WTC11 (cell line): ENCODE measurements around the gene TNS4. TPM values are rescaled to one million over a fixed set of nuclear protein-coding genes. Genes with fewer than 3 reads are reported as not detected.

ENCODE experiments used
- ATAC-seq: fragments of 200-7000 bp; cut with Tn5 transposase; 2 replicates; pipeline ENCODE4 v1.10.0; 2021; ENCODE audit warnings: mild to moderate bottlenecking, moderate library complexity
- CTCF ChIA-PET: fragments of 300-600 bp; sonication (Branson Sonifier 250); formaldehyde crosslinking; loops from one replicate; lab custom pipeline; 2021; ENCODE audit warnings: antibody characterized with exemption; lab: Charles Lee
- POLR2A ChIA-PET: fragments of 350-600 bp; sonication (Branson Sonifier 250); formaldehyde crosslinking; loops from one replicate; lab custom pipeline; 2021; ENCODE audit warnings: antibody characterized with exemption; lab: Charles Lee
- DNase-seq: peaks from one replicate; pipeline ENCODE4 v3.0.0; 2021; ENCODE audit warnings: low spot score
- H3K27ac Mint-ChIP-seq: 2 replicates; pipeline ENCODE4 v1.8.0; 2021; ENCODE audit warnings: mixed read lengths
- H3K27me3 Mint-ChIP-seq: 2 replicates; pipeline ENCODE4 v1.8.0; 2021; ENCODE audit warnings: low read depth, mild to moderate bottlenecking, moderate library complexity, mixed read lengths
- H3K36me3 Mint-ChIP-seq: 2 replicates; pipeline ENCODE4 v1.8.0; 2021; ENCODE audit warnings: mixed read lengths
- H3K4me1 Mint-ChIP-seq: 2 replicates; pipeline ENCODE4 v1.8.0; 2022; ENCODE audit warnings: mixed read lengths
- H3K4me3 Mint-ChIP-seq: 2 replicates; pipeline ENCODE4 v1.8.0; 2021; ENCODE audit warnings: mild to moderate bottlenecking, moderate library complexity, mixed read lengths
- H3K9me3 Mint-ChIP-seq: 2 replicates; pipeline ENCODE4 v1.8.0; 2021; ENCODE audit warnings: mixed read lengths
- ELF4 ChIP-seq: sonication (generic); formaldehyde crosslinking; IDR thresholded peaks from 2 replicates; pipeline ENCODE4 v1.8.1; 2022; ENCODE audit warnings: low read depth, mild to moderate bottlenecking, moderate library complexity, missing genetic modification reagents
- FOXJ3 ChIP-seq: sonication (generic); formaldehyde crosslinking; IDR thresholded peaks from 2 replicates; pipeline ENCODE4 v1.9.0; 2021; ENCODE audit warnings: missing genetic modification reagents, mild to moderate bottlenecking, borderline replicate concordance
- GRHL2 ChIP-seq: fragments of 250-450 bp; sonication (Bioruptor Pico); IDR thresholded peaks from 2 replicates; pipeline ENCODE4 v1.8.0; 2022; ENCODE audit warnings: mild to moderate bottlenecking, moderate library complexity; ENCODE audit not compliant: insufficient replicate concordance, severe bottlenecking
- GTF2I ChIP-seq: fragments of 250-450 bp; sonication (Bioruptor Pico); conservative IDR thresholded peaks from 2 replicates; pipeline ENCODE4 v1.4.0; 2021; ENCODE audit warnings: mild to moderate bottlenecking
- HMGA2 ChIP-seq: fragments of 250-450 bp; sonication (Bioruptor Pico); IDR thresholded peaks from 2 replicates; pipeline ENCODE4 v1.4.0; 2021; ENCODE audit warnings: mild to moderate bottlenecking, moderate library complexity
- IRF2 ChIP-seq: sonication (generic); formaldehyde crosslinking; IDR thresholded peaks from 2 replicates; pipeline ENCODE4 v1.8.0; 2022; ENCODE audit warnings: low read depth, missing genetic modification reagents, borderline replicate concordance
- JAZF1 ChIP-seq: fragments of 250-450 bp; sonication (Bioruptor Pico); IDR thresholded peaks from 2 replicates; pipeline ENCODE4 v1.9.0; 2021; ENCODE audit warnings: moderate library complexity, mild to moderate bottlenecking, inconsistent platforms
- KAT7 ChIP-seq: sonication (generic); formaldehyde crosslinking; IDR thresholded peaks from 2 replicates; pipeline ENCODE4 v1.8.1; 2023; ENCODE audit warnings: missing genetic modification reagents, mild to moderate bottlenecking, borderline replicate concordance
- NR3C1 ChIP-seq: sonication (generic); formaldehyde crosslinking; conservative IDR thresholded peaks from 2 replicates; pipeline ENCODE4 v1.8.1; 2023; ENCODE audit warnings: low read depth, mild to moderate bottlenecking, missing genetic modification reagents
- SMAD4 ChIP-seq: sonication (generic); formaldehyde crosslinking; IDR thresholded peaks from 2 replicates; pipeline ENCODE4 v1.8.0; 2022; ENCODE audit warnings: mild to moderate bottlenecking, missing genetic modification reagents
- SP1 ChIP-seq: sonication (generic); formaldehyde crosslinking; conservative IDR thresholded peaks from 2 replicates; pipeline ENCODE4 v1.8.1; 2022; ENCODE audit warnings: missing genetic modification reagents
- TCF7 ChIP-seq: sonication (generic); formaldehyde crosslinking; IDR thresholded peaks from 2 replicates; pipeline ENCODE4 v1.8.0; 2022; ENCODE audit warnings: mild to moderate bottlenecking, low read depth, missing genetic modification reagents, moderate library complexity
- ZNF121 ChIP-seq: sonication (generic); formaldehyde crosslinking; IDR thresholded peaks from 2 replicates; pipeline ENCODE4 v1.8.0; 2023; ENCODE audit warnings: missing genetic modification reagents
- ZNF219 ChIP-seq: sonication (generic); formaldehyde crosslinking; IDR thresholded peaks from 2 replicates; pipeline ENCODE4 v1.8.0; 2023; ENCODE audit warnings: missing genetic modification reagents, mild to moderate bottlenecking, borderline replicate concordance
- ZNF263 ChIP-seq: sonication (generic); formaldehyde crosslinking; IDR thresholded peaks from 2 replicates; pipeline ENCODE4 v1.8.1; 2022; ENCODE audit warnings: low read depth, mild to moderate bottlenecking, moderate library complexity, missing genetic modification reagents
- total RNA-seq: library from RNA; stranded (reverse); gene quantifications from 3 replicates; pipeline ENCODE4 v1.2.3, GENCODE V29; 2021
- TF ChIP-seq, protein P1 (sequence below): sonication (generic); formaldehyde crosslinking; IDR thresholded peaks from 2 replicates; pipeline ENCODE4 v1.8.0; 2023; ENCODE audit warnings: mild to moderate bottlenecking, missing genetic modification reagents
- TF ChIP-seq, protein P2 (sequence below): sonication (generic); formaldehyde crosslinking; IDR thresholded peaks from 2 replicates; pipeline ENCODE4 v1.8.1; 2023; ENCODE audit warnings: mild to moderate bottlenecking, missing genetic modification reagents
- TF ChIP-seq, protein P3 (sequence below): sonication (generic); formaldehyde crosslinking; IDR thresholded peaks from 2 replicates; pipeline ENCODE4 v1.8.0; 2022; ENCODE audit warnings: mild to moderate bottlenecking, missing genetic modification reagents
- TF ChIP-seq, protein P4 (sequence below): sonication (generic); formaldehyde crosslinking; IDR thresholded peaks from 2 replicates; pipeline ENCODE4 v1.8.0; 2022; ENCODE audit warnings: mild to moderate bottlenecking, missing genetic modification reagents
- TF ChIP-seq, protein P5 (sequence below): fragments of 250-450 bp; sonication (Bioruptor Pico); IDR thresholded peaks from 2 replicates; pipeline ENCODE4 v1.9.0; 2021; ENCODE audit warnings: moderate library complexity, mild to moderate bottlenecking, inconsistent platforms, borderline replicate concordance
- TF ChIP-seq, protein P6 (sequence below): fragments of 250-450 bp; sonication (Bioruptor Pico); IDR thresholded peaks from 2 replicates; pipeline ENCODE4 v1.8.0; 2021; ENCODE audit warnings: mild to moderate bottlenecking
- TF ChIP-seq, protein P7 (sequence below): sonication (generic); formaldehyde crosslinking; IDR thresholded peaks from 2 replicates; pipeline ENCODE4 v1.8.1; 2023; ENCODE audit warnings: mild to moderate bottlenecking, missing genetic modification reagents, moderate library complexity
- TF ChIP-seq, protein P8 (sequence below): sonication (generic); formaldehyde crosslinking; conservative IDR thresholded peaks from 2 replicates; pipeline ENCODE4 v1.8.1; 2022; ENCODE audit warnings: mild to moderate bottlenecking, missing genetic modification reagents
- TF ChIP-seq, protein P9 (sequence below): fragments of 250-450 bp; sonication (Bioruptor Pico); IDR thresholded peaks from 2 replicates; pipeline ENCODE4 v1.9.0; 2021; ENCODE audit warnings: mild to moderate bottlenecking

The TNS4 gene
- total RNA-seq, 1 experiment from 2014 or later: 0.87 TPM

DNA sequence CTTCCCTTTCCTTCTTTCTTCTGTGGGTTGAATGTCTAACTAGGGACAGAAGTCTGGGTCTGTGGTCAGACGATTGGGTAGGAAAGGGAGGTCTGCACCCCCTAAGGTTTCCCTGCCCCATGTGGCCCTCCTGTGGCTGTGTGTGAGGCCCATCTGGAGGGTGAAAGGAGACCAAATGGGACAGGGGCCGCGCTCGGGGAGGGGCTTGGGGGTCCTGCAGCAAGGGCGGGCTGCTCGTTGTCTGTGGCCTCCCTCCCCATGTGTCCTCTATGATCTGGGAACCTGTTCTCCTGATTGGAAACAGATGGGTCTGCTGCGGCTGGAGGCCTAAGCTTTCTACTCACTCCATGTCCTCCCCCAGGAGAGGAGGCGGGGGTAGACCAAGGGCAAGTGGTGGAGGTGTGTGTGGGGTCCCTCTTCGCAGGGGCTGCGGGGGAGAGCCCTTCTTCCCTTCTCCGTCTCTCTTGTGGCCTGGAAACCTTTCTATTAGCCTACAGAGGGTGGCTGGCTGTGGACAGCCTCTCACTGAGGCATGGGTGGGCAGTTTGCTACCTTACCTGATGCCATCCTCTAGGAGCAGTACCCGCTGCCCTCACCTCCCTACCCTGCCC lies 39.6 kb downstream of the TNS4 start:
- Mint-ChIP-seq H3K27me3 (peaks cover 3% of the 10 kb centered on the region), H3K4me3 (no peak overlapping the region), H3K4me1 (peaks cover 79% of the 10 kb centered on the region), H3K27ac (no peak overlapping the region), H3K9me3 (0 out of 2 replicates have a peak, but pooled peaks cover 4% of the 10 kb centered on the region), H3K36me3 (peaks cover 3% of the 10 kb centered on the region; the same call in 1 of the 2 replicates)
- ChIA-PET CTCF (interaction anchor here (1.1 to 1.6 kb wide), 2 partner anchors 14 to 72 kb away, joined by 4 to 6 read pairs; no protein-coding TSS in a partner anchor), POLR2A (no interaction called here)
- DNase-seq (no peak), ATAC-seq (no peak)
- TF ChIP-seq, protein P1, sequence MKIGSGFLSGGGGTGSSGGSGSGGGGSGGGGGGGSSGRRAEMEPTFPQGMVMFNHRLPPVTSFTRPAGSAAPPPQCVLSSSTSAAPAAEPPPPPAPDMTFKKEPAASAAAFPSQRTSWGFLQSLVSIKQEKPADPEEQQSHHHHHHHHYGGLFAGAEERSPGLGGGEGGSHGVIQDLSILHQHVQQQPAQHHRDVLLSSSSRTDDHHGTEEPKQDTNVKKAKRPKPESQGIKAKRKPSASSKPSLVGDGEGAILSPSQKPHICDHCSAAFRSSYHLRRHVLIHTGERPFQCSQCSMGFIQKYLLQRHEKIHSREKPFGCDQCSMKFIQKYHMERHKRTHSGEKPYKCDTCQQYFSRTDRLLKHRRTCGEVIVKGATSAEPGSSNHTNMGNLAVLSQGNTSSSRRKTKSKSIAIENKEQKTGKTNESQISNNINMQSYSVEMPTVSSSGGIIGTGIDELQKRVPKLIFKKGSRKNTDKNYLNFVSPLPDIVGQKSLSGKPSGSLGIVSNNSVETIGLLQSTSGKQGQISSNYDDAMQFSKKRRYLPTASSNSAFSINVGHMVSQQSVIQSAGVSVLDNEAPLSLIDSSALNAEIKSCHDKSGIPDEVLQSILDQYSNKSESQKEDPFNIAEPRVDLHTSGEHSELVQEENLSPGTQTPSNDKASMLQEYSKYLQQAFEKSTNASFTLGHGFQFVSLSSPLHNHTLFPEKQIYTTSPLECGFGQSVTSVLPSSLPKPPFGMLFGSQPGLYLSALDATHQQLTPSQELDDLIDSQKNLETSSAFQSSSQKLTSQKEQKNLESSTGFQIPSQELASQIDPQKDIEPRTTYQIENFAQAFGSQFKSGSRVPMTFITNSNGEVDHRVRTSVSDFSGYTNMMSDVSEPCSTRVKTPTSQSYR: no peak
- TF ChIP-seq, protein P2, sequence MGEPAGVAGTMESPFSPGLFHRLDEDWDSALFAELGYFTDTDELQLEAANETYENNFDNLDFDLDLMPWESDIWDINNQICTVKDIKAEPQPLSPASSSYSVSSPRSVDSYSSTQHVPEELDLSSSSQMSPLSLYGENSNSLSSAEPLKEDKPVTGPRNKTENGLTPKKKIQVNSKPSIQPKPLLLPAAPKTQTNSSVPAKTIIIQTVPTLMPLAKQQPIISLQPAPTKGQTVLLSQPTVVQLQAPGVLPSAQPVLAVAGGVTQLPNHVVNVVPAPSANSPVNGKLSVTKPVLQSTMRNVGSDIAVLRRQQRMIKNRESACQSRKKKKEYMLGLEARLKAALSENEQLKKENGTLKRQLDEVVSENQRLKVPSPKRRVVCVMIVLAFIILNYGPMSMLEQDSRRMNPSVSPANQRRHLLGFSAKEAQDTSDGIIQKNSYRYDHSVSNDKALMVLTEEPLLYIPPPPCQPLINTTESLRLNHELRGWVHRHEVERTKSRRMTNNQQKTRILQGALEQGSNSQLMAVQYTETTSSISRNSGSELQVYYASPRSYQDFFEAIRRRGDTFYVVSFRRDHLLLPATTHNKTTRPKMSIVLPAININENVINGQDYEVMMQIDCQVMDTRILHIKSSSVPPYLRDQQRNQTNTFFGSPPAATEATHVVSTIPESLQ (CRISPR knock-in tag): no peak
- TF ChIP-seq, protein P3, sequence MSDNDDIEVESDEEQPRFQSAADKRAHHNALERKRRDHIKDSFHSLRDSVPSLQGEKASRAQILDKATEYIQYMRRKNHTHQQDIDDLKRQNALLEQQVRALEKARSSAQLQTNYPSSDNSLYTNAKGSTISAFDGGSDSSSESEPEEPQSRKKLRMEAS (CRISPR knock-in tag): no peak
- TF ChIP-seq ZNF263 (CRISPR knock-in tag): no peak
- TF ChIP-seq, protein P4, sequence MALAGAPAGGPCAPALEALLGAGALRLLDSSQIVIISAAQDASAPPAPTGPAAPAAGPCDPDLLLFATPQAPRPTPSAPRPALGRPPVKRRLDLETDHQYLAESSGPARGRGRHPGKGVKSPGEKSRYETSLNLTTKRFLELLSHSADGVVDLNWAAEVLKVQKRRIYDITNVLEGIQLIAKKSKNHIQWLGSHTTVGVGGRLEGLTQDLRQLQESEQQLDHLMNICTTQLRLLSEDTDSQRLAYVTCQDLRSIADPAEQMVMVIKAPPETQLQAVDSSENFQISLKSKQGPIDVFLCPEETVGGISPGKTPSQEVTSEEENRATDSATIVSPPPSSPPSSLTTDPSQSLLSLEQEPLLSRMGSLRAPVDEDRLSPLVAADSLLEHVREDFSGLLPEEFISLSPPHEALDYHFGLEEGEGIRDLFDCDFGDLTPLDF (CRISPR knock-in tag): no peak
- no peak for TF ChIP-seq GRHL2
- TF ChIP-seq, protein P5, sequence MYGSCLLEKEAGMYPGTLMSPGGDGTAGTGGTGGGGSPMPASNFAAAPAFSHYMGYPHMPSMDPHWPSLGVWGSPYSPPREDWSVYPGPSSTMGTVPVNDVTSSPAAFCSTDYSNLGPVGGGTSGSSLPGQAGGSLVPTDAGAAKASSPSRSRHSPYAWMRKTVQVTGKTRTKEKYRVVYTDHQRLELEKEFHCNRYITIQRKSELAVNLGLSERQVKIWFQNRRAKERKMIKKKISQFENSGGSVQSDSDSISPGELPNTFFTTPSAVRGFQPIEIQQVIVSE: no peak
- no peak for TF ChIP-seq FOXJ3 (CRISPR knock-in tag)
- TF ChIP-seq GTF2I (CRISPR knock-in tag): no peak
- no peak for TF ChIP-seq ELF4
- no peak for TF ChIP-seq SP1 (CRISPR knock-in tag)

DNA sequence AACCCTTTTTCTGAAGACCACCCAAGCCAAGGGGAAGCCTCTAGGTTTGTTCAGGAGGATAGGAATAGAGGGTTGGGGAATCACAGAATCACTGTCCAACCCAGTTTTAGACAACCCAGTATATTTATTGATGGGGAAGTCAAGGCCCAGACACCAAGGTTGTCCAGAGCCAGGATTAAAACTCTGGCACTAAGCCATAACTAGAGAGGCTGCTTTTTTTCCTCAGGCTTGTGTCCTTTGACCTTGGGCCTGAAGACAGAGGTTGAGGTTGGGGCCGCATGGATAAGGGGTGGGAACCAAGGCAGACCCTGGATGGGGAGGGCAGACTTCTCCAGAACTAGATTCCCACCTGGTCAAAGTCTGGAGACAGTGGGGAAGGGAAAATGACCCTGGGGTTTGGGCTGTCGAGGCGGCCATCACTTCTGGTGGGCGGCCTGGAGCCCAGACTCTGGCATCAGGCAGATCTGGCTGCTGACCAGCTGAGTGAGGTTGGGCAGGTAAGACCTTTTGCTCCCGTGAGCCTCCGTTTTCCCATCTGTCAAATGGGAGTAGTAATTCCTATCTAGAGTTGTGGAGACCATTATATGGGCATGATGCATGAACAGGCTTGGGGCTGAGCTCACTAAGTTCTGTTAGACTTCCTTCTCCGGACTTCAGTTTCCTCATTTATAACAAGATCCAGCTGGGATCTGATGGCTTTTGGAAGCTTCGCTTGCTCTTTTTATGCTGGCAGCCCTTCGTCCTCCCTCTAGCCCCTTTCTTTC lies 40.3 kb downstream of the TNS4 start:
- peaks cover 3% of the 10 kb centered on the region for H3K27me3 Mint-ChIP-seq
- peaks cover 73% of the 10 kb centered on the region for H3K4me1 Mint-ChIP-seq
- H3K27ac Mint-ChIP-seq: no peak overlapping the region
- 0 out of 2 replicates have a peak, but pooled peaks cover 4% of the 10 kb centered on the region for H3K9me3 Mint-ChIP-seq
- DNase-seq (no peak), ATAC-seq (no peak)
- H3K4me3 Mint-ChIP-seq: no peak overlapping the region
- H3K36me3 Mint-ChIP-seq: peaks cover 8% of the 10 kb centered on the region; the same call in 1 of the 2 replicates
- ChIA-PET POLR2A (interaction anchor here (1.2 kb wide), 1 partner anchor 17 kb away, joined by 4 read pairs; no protein-coding TSS in a partner anchor), CTCF (interaction anchor here (0.5 to 3.0 kb wide), 6 partner anchors 10 to 71 kb away, joined by 3 to 25 read pairs (median 4); partner anchors contain the start of gene IGFBP4)
- TF ChIP-seq, protein P6, sequence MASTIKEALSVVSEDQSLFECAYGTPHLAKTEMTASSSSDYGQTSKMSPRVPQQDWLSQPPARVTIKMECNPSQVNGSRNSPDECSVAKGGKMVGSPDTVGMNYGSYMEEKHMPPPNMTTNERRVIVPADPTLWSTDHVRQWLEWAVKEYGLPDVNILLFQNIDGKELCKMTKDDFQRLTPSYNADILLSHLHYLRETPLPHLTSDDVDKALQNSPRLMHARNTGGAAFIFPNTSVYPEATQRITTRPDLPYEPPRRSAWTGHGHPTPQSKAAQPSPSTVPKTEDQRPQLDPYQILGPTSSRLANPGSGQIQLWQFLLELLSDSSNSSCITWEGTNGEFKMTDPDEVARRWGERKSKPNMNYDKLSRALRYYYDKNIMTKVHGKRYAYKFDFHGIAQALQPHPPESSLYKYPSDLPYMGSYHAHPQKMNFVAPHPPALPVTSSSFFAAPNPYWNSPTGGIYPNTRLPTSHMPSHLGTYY (CRISPR knock-in tag): no peak
- TF ChIP-seq IRF2 (CRISPR knock-in tag) (no peak), HMGA2 (CRISPR knock-in tag) (no peak), TCF7 (CRISPR knock-in tag) (no peak), KAT7 (CRISPR knock-in tag) (no peak), JAZF1 (CRISPR knock-in tag) (no peak), ZNF219 (CRISPR knock-in tag) (no peak), ZNF121 (no peak), SMAD4 (CRISPR knock-in tag) (no peak), NR3C1 (no peak)
- TF ChIP-seq, protein P7, sequence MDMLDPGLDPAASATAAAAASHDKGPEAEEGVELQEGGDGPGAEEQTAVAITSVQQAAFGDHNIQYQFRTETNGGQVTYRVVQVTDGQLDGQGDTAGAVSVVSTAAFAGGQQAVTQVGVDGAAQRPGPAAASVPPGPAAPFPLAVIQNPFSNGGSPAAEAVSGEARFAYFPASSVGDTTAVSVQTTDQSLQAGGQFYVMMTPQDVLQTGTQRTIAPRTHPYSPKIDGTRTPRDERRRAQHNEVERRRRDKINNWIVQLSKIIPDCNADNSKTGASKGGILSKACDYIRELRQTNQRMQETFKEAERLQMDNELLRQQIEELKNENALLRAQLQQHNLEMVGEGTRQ: no peak
- TF ChIP-seq, protein P8, sequence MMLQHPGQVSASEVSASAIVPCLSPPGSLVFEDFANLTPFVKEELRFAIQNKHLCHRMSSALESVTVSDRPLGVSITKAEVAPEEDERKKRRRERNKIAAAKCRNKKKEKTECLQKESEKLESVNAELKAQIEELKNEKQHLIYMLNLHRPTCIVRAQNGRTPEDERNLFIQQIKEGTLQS (CRISPR knock-in tag): no peak
- TF ChIP-seq, protein P9, sequence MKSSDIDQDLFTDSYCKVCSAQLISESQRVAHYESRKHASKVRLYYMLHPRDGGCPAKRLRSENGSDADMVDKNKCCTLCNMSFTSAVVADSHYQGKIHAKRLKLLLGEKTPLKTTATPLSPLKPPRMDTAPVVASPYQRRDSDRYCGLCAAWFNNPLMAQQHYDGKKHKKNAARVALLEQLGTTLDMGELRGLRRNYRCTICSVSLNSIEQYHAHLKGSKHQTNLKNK (CRISPR knock-in tag): no peak
